Retinal pigment epithelial cell (primary cell): ENCODE results near the gene CAPN13.

ENCODE experiments used
- DNase-seq: peaks from one replicate; pipeline ENCODE4 v3.0.0-alpha.2; 2010; ENCODE audit warnings: low read depth
- H3K4me3 ChIP-seq: 2 replicates; pipeline ENCODE4 v1.5.1; 2011; ENCODE audit warnings: mild to moderate bottlenecking, low read length, control low read depth, moderate library complexity
- CTCF ChIP-seq: conservative IDR thresholded peaks from 2 replicates; pipeline ENCODE4 v1.5.1; 2011; ENCODE audit warnings: low read depth, low read length, control low read depth, inconsistent platforms

The CAPN13 gene

GRCh38 chr2:30756051-30756719 is 51.1 kb downstream of the CAPN13 start:
- no peak for DNase-seq
- H3K4me3 ChIP-seq, result no peak overlapping the region
- no peak for TF ChIP-seq CTCF

- no peak overlapping the region for H3K4me3 ChIP-seq
- no peak for TF ChIP-seq CTCF
- no peak for DNase-seq
These were observed 53.6 kb downstream of the CAPN13 start for GRCh38 chr2:30753630-30754029.

GRCh38 chr2:30752811-30753210 is 54.4 kb downstream of the CAPN13 start:
- no peak for DNase-seq
- no peak overlapping the region for H3K4me3 ChIP-seq
- TF ChIP-seq CTCF, result no peak

- DNase-seq, result no peak
- TF ChIP-seq CTCF, result no peak
- no peak overlapping the region for H3K4me3 ChIP-seq
These were observed 60.0 kb downstream of the CAPN13 start for GRCh38 chr2:30747206-30747605.

- no peak for TF ChIP-seq CTCF
- H3K4me3 ChIP-seq, result no peak overlapping the region
- DNase-seq, result no peak
These were observed 62.4 kb downstream of the CAPN13 start for GRCh38 chr2:30744823-30745222.

- H3K4me3 ChIP-seq, result no peak overlapping the region
- no peak for DNase-seq
- TF ChIP-seq CTCF, result no peak
These were observed 65.7 kb downstream of the CAPN13 start for GRCh38 chr2:30741576-30741975.

- no peak for TF ChIP-seq CTCF
- H3K4me3 ChIP-seq, result no peak overlapping the region
These were observed 68.9 kb downstream of the CAPN13 start for GRCh38 chr2:30738141-30738911.

More at GRCh38 chr2:30738141-30738911, 68.9 kb downstream of the CAPN13 start:
- DNase-seq, result no peak
